Activated gamma-delta T cell treated with Interleukin-2 at 50 U/mL for 16 hours (primary cell): ENCODE results near the gene CPN2.

Experiments used
- DNase-seq: peaks from one replicate; pipeline ENCODE4 v3.0.0-alpha.2; 2020

CPN2 gene

DNA sequence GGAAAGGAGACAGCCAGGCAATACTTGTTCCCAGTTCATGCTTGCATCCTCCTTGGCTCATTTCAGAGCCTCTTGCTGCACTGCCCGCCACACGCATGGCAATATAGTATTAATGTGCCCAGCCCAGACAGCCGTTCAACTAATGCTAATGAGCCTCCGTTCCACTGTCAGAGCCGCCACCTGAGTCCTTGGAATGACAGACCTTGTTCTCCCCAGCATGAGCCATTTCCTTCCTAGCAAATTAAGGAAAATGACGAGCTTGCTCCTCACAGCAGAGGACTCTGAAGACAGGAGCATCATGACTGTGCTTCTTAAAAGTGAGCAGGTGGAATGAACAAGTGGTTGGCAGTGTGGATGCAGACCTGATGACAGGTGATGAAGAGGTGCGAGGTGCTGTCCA lies 29.2 kb upstream of the CPN2 start:
- DNase-seq = no peak

DNA sequence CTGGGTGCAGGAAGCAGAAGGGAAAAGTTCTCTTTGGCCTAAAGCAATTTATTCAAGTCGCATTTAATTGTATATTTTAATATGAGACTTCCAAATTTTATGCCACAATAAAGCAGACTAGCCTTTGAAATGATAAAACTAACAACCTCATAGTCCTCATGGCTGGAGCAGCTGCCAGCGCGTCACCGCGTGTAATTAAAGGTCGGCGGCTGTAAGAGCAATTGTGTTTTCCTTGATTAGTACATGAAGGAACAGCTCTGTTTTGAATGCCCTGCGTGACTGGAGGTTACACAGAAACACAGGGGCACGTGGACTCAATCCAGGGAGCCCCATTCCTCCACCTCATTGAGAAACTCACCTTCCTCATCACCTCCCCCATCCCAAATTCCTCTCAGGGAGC lies 28.5 kb upstream of the CPN2 start:
- DNase-seq = no peak

DNA sequence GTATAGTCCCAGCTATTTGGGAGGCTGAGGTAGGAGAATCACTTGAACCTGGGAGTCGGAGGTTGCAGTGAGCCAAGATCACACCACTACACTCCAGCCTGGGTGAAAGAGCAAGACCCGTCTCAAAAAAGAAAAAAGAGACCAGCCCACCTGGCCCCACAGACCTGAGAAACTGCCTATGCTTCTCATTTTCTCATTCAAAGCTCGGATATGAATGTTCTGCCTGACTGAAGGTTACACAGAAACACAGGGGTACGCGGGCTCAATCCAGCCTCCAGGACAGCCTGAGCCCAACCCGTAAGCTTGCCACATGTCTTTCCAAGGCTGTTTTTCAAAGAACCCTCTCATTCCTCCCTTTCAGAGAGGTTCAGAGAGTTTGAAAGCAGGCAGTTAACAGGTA lies 28.1 kb upstream of the CPN2 start:
- no peak for DNase-seq

DNA sequence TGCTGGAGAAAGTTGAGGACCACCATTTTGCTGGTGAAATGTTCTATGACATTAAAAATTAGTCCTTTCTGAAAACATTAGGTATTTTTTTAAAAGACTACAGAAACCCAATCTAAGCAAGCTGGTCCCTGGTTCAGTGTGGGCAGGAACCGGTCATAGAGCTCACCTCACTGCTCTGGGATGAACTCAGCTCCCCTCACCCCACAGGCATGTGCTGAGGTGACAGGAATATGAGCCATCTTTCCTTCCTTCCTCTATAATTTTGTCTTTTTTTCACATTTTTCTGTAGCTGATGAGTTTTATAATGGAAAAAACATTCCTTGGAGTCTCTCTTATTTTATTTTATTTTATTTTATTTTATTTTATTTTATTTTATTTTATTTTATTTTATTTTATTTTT lies 26.6 kb upstream of the CPN2 start:
- no peak for DNase-seq

DNA sequence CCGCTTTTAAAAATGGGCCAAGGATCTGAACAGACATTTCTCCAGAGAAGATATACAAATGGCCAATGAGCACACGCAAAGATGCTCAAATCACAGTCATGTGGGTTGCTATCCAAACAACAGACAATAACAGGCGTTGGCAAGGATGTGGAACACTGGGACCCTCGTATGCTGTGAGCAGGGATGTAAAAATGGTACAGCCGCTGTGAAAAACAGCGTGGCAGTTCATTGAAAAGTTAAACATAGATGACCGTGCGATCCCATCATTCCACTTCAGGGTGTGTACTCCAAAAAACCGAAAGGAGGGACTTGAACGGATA lies 25.1 kb upstream of the CPN2 start:
- no peak for DNase-seq

DNA sequence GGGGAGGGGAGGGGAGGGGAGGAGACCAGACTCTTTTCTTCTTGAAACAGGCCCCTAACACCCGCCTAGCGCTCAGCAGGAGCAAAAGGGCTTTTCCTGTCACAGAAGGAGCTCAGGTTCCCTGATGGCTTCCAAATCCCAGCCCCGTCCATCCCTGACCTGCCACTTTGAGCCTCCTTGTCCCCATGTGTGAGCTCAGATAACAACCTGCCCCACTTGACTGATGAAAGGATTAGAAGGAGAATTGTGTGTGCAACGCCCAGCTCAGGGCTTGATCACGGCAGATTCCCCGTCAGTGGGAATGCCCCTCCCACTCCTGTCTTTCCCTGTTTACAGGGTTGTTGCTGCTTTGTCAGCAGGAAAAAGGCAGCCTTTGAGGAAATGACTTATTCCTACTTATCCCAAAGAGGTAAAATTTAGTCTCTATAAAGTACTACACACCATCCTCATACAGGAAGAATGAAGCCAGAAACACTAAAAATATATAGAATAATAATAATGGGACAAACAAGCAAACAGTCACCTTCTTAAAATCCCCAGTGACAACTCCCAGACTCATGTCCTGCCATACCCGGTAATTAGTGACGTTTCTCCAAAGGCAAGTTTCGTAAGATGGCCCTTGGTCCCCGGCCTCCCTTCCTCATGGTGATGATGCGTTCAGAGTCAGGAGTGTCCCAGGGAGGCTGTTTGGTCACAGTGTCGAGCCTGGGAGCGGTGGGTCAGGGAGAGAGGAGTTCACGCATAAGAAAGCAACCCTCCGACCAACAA lies 24.5 kb upstream of the CPN2 start:
- DNase-seq = no peak

DNA sequence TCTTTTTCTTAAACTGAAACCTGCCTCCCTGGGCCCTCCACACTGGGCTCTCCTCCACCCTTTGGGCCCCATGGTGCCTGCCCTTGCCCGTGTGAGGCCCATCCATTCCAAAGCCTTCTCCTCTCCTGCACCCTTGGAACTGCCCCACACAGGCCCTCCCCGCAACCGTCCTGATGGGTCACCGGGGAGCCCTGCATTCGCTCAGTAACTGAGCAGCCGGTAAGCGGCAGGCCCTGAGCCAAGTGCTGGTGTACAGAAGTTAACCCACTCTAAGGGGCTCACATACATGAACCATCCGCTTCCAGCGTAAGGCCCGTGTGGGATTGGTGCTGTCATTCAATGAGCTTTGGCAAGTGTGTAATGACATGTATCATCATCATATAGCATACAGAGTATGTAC lies 23.8 kb upstream of the CPN2 start:
- no peak for DNase-seq

DNA sequence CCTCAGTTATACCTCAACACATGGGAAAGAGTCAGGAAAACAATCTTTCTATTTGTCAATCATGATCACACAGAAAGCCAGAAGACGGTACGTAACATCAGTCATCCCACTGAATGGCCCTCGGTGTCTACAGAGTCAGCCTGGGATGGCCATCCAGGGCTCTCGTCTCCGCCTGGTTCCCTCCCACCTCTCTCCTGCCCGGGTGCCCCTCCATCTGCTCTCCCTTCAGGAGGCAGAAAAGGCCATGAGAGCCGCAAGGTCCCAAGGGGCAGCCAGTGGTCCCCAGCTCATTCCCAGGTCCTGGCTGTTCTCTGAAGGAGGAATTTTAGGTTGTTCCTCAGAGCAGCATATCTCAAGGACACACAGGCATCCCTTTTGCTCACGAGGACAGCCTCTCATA lies 22.8 kb upstream of the CPN2 start:
- DNase-seq = no peak

DNA sequence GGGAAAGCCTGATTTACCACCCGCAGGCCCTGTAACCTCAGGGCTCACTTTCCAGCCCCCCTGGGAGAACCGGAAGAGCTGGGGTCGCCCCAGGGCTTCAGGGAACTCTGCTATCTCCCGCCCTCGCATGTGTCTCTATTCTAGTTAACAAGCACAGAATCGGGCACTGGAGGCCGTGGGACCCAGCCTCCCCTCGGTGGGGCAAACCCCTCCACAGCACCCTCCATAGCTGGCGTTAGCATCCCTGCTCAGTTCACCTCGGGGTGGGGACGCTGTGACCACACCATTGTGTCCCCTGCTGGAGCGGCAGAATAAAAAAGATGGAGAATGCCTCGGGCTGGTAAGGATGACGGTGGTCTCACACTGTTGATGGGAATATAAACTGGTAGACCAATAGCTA lies 21.9 kb upstream of the CPN2 start:
- DNase-seq = no peak

DNA sequence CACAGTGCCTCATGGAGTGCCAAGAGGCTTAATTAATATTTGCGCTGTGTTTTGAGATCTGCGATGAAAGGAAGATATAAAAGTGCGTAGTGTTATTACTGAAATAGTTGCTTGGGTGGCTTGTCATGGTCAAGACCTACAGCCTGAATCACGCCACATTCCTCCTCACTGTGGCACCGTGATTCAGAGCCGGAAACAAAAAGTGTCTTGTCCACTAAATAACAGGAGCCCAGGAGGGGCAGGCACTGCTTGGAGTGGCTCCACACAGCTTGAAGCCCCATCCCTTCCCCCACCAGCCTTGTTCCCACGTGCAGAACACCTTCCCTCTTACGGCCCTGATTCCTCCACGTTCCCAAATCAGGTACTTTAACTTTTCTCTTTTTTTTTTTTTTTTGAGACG lies 19.6 kb upstream of the CPN2 start:
- no peak for DNase-seq

DNA sequence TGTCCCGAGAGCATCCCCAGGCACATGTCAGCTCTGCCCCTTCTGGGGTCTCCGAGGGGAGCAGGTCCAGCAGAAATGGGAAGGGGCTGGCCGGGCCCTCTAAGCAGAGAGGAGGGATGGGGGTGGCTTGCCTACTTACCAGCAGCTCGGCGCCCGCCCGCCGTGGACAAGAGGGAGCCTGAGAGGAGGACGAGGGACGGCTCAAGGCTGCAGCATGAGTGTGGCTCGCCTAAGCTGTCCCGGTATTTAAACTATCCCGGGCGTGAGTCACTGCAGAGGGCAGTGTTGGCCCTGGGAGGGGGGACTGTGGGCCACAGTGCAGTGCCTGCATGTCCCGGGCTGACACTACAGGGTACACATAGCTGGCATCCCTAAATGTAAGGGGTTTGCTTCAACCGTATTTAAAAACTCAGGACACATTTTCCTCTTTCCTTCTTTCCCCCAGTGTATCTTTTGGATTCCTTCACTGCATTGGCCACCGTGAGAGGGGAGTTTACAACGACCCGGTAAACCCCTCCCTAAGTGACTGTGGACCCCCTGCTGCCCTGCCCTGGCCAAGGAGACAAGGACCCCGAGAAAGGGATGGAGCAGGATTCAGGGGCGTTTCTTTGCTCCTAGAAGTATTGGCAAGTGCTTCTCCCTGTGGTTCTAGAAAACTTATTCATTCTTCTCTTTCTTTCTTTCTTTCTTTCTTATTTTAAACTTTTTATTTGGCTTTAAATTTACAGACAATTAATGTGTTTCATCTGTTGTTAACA lies 18.6 kb upstream of the CPN2 start, which contains the start of gene LRRC15:
Gene LRRC15, minus strand, starts transcription at position 222 of the 758 bp plus-strand sequence. CDS start 8,700 bp downstream, outside the sequence.
- DNase-seq = no peak

DNA sequence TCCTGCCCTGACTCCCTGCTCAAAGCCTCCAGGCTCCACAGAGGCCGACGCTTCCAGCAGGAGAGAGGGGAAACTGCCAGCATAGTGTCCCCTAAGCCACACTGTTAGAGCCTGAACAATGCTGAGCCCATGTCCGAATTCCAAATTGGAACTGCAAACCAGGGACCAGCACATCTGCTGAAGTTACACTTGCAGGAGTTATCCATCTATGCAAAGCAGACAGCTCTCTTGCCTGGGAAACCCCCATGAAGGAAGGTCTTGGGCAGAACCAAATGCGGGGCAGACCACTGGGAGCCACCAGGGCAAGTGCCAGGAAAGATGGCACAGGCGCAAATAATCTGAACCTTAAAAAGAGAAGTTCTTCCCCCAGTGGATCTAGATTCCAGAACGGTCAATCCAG lies 17.8 kb upstream of the CPN2 start:
- DNase-seq = no peak

DNA sequence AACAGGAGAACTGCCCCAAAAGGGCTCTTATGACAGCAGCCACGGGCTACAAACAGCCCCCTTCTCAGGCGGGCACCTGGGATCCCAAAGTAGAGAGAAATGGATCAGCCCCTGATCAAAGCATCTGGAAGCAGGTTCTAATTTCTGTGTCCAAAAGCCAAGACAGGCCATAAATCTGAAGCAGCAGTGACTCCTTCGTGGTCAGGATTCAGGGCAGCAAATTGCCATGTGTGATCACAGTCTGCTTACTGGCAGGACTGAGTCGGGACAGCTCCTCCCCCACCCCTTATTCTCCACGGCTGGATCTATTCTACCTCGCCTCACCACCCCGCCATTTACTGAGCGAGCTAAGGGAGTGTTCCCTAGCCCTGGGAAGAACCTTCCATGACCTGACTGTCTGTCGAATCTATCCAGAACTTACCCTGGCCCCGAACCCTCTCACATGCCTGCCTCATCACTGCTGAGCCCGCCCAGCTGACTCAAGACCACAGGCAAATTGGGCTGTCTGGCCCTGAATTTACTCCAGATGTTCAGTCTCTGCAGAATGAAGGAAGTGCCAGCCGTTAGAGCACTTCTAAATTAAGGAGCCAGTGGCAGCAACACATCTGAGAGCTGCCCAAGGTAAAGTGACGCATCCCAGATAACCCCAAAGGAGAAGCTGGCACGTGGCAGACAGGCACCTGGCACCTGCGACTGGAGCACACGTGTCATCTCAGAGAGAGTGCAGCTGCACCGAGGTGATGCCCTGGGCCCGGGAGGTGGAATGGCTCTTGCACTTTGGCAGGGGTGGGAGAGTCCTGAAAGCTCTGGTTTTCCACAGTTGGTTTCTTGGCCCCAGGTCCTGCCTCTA lies 17.1 kb upstream of the CPN2 start:
- DNase-seq = no peak

DNA sequence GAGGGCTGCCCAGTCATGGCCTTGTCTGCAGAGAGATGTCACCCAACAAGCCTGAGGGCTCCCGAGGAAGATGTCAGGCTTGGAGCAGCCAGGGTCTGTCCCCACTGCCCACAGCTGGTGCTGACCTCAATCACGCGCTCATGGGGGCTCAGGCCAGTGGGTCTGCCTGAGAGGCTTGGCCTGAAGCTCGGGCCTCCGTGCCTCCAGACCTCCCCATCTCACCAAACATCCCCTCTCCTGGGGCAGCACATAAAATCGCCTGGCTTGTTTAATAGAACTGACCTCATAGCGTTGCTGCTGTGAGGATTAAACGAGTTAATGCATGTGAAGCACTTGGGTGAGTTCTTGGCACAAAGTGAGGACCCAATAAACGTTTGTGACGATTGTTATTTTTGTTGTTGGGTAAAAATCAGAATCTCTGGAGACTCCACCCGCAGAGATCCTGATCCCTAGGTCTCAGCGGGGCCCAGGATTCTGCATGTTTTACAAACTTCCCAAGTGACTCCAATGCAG lies 14.9 kb upstream of the CPN2 start:
- DNase-seq = no peak

DNA sequence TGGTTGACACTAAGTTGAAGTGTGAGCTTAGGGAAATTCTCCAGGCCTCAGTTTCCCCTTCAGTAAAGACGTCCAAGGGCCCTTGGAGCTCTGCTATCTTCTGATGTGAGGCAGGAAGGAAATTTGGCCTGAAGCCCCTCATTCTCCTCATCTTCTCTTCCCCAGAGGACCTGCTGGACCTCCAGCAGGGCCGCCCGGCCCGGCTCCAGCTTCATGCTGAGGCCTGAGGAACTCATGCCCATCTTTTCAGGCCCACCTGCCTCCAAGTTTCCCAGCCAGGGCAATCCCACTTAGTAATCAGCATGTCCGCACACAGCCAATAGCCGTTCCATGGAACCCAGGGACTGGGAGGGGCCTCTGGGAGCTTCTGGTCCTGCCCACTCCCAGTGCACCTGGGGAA lies 14.4 kb upstream of the CPN2 start:
- DNase-seq = no peak

DNA sequence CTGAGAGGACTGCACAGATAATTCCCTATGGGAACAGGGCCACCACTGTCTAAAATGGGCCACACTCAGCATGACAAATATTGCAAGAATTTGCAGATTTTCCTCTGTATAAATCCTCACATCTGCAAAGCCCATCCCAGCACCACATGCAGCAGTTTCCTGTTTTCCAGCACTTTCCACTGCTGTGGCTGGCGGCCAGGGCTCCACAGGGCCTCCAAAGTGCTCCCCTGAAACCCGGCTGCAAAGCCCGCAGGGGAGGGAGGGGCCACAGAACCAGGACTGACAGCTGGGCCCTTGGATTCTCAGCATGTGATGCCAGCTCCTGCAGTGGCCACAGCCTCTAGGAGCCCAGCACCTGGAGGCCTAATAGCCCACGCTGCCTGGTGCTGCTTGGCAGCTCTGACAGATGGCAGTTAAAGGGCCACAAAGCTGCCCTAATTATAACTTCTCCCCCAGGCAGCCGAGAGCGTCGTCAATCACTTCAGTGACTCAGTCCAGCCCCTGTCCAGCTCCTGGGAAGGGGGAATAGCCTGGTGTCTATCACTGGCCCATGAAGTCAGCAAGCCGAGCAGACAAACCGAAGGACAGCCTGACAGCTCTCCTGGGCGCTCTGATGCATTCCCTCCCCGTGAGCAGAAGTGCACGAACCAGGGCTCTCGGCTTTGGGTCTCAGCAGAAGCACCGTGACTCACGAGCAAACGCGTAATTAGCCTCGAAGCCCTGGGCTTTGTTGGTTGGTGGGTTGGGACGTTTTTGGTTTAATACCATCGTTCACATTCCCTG lies 13.7 kb upstream of the CPN2 start:
- DNase-seq = no peak

DNA sequence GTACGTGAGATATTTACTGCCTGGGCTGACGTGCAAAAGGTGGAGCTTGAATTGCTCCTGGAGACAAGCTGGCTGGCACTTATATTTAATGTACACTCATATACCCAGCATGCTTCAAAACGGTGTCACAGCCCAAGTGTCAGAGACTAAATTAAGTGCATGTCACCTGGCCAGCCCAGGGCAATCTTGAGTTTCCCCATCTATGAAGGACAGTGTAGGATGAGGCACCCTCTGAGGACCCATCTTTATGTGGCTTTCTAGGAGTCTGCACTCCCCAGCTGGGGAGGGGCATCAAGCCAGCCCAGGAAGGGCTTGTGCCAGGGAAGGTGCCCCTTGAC lies 13.2 kb upstream of the CPN2 start:
- DNase-seq = no peak

DNA sequence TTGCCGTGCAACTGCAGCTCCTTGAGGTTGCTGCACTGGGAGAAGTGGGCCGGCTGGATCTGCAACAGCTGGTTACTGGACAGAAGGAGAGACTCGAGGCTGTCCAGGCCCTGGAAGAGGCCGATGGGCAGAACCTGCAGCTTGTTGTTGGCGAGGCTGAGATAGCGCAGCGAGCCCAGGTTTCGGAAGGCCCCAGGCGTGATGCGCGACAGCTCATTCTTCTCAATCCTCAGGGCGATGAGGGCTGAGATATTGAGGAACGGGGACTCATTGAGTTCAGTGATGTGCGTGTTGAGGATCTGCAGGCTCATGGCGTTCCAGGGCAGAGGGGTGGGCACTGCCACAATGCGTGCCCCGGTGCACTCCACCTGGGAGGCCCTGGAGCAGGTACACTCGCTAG lies 9.4 kb upstream of the CPN2 start:
- no peak for DNase-seq

DNA sequence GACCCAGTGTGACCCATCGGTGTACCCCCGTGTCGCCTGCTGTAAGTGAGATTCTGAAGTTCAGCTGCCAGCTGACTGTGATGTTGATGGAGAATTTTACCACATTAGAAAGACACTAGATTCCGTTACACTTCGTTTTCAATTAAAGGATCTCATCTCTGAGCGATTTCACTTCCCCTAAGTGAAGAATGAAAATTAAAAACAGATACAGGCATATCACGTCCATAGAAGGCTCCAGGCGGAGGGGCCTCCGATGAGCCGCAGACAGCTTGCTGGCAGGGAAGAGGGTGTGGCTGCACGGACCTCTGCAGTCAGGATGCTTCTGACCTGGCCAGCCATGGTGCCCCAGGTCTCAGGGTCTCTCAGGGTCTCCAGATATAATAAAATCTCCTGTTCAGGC lies 6.6 kb upstream of the CPN2 start:
- no peak for DNase-seq

DNA sequence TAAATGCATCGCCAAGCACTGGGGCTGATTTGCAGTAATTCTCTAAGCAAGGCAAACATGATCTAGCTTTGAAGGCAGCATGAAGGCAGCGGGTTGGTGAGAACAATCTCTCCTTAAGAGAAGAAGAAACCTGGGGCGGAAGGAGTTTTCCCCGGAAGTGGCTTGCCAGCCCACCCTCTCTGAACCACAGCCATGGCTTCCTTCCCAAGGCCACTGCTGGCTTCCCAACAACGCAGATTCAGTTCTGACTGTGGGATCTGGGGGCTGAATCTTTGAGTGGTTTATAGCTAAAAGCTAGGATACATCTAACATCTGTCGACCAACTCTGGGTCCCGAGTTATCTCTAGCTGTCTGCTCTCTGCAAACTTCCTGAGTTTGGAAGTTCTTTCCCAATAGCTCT lies 4.3 kb upstream of the CPN2 start:
- no peak for DNase-seq

DNA sequence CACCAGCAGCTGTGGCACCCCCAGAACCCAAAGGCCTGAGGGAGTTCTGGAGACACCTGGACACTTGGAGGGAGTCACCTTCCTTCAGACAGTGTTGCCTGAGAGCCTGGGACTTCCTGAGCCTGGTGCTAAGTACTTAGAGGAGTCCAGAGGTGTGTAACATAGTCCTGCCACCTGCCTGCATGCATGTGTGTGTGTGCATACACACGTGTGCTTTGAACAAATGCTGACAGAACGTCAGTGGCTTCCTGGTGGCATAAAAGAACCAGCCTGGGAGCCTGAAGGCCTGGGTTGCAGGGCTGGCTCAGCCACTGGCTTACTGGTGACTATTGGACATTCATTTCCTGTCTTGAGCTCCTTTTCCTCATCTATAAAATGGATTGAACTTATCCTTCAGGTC lies 3.2 kb upstream of the CPN2 start:
- no peak for DNase-seq

DNA sequence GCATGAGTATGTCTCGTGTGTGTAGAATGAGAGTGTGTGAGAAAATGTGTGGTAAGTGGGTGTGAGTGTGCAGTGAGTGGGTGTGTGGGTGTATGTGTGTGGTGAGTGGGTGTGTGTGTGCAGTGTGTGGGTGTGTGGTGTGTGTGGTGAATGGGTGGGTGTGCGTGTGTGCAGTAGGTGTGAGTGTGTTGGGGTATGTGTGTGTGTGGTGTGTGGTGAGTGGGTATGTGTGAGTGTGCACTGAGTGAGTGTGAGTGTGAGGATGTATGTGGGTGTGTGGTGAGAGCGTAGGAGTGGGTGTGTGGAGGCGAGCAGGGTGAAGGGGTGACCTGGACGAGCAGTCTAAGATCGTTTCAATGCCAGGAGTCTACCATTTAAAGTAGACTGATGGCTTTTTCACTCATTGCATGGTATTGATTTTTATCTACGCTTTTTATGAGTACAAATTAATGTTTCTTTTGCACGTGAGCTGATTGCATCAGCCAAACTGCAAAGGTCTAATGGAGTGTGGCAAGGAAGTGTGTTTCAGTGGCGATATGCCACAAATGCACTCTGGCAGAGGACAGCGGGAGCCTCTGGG lies 1.6 kb upstream of the CPN2 start:
- no peak for DNase-seq
